Stimulated activated naive CD4-positive, alpha-beta T cell treated with Interleukin-2 at 50 U/mL for 16 hours (primary cell): ENCODE data around the gene HDGFL1.

Experiments used
- DNase-seq: peaks from one replicate; lab custom pipeline; 2025; lab: John Stamatoyannopoulos, UW

The HDGFL1 gene

DNA sequence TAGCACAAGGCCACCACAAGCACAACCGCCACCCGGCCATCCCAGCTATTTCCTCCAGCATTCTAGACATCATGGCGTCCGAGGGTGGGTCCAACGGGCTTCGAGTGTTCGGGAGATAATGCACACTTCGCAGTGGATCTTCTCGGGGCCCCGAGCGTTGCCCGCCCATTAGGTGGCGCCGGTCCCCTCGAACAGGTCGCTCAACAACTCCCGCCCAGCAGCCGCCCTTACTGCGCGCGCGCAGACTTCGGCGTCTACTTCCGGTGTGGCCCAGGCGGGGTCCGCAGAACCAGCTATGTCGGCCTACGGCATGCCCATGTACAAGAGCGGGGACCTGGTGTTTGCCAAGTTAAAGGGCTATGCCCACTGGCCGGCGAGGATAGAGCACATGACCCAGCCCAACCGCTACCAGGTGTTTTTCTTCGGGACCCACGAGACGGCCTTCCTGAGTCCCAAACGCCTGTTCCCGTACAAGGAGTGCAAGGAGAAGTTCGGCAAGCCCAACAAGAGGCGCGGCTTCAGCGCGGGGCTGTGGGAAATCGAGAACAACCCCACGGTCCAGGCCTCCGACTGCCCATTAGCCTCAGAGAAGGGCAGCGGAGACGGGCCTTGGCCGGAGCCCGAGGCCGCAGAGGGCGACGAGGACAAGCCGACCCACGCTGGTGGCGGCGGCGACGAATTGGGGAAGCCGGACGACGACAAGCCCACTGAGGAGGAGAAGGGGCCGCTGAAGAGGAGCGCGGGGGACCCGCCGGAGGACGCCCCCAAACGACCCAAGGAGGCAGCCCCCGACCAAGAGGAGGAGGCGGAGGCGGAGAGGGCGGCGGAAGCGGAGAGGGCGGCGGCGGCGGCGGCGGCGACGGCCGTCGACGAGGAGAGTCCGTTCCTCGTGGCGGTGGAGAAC, at the start of gene HDGFL1:
Gene HDGFL1, plus strand, starts transcription at position 286 of the 904 bp plus-strand sequence. Its CDS starts 10 bp downstream, at position 296.
- DNase-seq: no peak

DNA sequence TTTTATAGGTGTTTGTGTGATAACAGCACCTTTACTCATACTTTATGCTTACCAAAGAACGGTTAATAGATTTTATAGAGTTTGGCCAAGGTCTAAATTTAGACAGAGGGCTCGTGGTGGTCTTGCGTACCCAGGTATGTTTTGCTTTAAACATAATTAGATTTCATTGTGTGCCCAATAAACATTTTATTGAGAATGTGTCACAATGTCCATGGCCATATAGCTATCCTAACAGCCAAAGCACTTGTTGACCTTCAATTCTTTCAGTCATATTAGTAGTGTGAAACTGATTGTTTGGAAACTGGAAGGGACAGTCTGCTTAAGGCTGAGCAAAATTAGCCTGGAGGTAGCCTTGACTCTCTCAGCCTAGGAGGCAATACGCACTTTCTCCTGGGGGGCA, 48.3 kb upstream of the HDGFL1 start:
- no peak for DNase-seq

DNA sequence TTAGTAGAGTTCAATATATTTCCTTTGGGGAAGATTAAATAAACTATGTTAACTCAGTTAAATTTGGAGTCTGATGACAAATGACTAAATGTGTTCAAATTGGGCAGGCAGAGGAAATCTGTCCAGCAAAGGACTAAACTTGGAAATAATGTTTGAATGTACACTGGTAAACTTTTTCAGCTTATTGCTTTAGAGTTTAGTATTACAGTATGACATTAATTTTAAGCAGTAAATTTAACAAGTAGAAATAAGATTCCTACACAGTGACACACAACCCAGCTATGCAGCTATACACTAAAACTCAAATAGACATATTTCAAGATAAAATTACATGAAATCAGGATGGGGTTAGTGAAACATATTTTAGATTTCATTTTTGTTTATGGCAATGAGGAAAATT, 42.6 kb upstream of the HDGFL1 start:
- no peak for DNase-seq

DNA sequence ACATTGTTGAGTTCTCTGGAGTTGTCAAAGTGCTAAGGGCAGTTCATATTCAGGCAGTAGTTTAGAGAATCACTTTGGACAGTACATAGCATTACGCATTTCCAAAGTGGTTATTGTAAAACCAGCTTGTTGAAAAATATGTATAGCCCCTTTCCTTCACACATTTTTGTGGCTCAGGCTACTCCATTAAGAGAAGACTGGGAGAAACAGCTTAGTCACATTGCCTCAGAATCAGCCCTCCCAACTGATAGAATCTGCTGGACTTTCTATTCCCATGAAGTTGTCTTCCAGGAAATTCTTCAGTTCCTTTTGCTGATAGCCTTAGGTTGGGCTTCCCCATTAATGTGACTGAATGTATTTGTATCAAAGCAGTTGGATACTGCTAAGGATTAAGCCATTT, 39.5 kb upstream of the HDGFL1 start:
- DNase-seq: no peak

DNA sequence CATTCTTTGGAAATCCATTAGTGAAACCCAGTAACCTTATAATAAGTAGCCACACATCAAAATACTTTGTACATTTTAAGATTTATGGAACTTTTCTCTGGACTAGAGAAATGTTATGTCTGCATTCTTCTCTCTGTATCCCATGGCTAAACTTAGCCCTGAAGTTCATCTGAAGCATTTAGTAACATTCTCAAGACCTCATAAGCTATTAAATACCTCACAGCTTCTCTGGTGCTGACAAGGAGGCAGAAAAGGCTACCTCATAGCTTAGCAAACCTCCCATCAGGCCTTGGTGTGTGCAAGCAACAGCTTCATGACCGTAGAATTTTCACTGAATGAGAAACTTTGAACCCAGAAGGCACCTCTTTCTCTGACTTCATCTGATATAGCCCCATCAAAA, 38.9 kb upstream of the HDGFL1 start:
- DNase-seq: no peak

GRCh38 chr6:22536122-22536521, 33.2 kb upstream of the HDGFL1 start:
- DNase-seq: no peak

DNA sequence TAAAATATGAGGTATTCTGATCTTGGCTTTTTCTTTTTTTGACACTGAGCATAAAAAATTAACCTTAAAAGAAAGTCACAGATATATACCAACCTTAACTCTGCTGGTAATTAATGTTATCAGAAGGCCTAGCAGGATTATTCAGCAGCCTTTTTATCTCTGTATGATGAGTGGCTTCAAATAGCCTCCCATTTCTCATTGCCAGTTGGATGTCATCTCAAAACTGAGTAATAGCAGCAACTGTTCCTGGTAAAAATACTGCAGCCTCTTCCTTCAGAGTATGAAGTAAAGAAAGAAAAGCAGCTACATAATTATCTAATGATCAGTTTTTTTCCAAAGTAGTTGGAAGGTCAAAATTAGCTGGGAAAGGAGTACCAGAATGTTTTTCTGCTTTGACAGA, 24.9 kb upstream of the HDGFL1 start:
- DNase-seq: no peak

- DNase-seq: no peak
Measured at GRCh38 chr6:22545051-22545450, 24.3 kb upstream of the HDGFL1 start.

GRCh38 chr6:22546236-22546635, 23.1 kb upstream of the HDGFL1 start:
- no peak for DNase-seq

DNA sequence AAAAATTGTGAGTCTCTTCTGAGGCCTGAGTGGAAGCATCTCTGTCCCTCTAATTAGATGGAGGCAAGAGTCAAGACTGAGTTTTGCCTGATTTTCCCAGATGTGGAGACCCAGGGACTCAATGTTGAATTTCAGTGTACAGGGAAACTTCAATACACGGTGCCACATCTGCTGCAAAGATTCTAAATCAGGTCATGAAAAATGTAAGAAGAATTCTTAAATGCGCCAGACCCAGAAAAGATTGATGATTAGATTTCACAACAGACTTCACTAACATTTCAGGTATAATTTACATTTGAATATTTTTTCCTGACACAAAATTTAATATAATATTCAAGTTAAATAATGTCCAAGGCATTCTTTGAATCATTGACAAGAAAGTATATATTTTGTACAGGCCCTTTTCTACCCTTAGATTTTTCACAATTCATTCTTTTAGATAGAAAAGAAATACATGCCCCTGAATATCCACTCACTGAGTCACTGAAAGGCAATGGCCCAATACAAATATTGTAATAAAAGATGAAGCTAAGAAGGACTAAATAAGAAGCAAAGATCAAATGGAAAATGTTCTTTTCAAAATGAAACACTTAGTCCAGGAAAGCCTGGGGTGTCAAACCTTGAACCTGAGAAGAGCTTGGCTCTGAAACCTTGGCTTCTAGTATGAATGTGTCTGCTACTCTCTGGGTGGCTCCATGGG, 18.2 kb upstream of the HDGFL1 start:
- no peak for DNase-seq

- no peak for DNase-seq
Measured at GRCh38 chr6:22556266-22556665, 13.1 kb upstream of the HDGFL1 start.

DNA sequence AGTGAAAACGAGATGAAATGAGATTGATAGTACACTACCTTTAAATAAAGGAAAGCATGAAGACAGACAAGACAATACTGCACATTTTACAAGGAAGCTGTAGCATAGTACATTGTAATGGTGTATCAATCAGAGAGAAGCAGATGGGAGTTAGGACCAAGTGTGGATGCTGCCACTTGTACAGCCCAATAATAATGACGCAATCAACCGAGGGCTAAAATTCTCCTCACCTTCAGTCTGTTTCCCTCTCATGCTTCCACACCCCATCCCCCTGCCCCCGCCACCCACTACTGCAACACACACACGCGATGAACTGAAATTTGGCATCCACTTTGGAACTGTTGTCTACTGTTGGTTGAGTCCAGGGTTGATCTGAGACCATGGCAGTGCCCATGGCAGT, 12.4 kb upstream of the HDGFL1 start:
- no peak for DNase-seq

- no peak for DNase-seq
Measured at GRCh38 chr6:22558288-22558882, 11.0 kb upstream of the HDGFL1 start.

GRCh38 chr6:22568854-22569253, 512 bp upstream of the HDGFL1 start:
- DNase-seq: no peak

DNA sequence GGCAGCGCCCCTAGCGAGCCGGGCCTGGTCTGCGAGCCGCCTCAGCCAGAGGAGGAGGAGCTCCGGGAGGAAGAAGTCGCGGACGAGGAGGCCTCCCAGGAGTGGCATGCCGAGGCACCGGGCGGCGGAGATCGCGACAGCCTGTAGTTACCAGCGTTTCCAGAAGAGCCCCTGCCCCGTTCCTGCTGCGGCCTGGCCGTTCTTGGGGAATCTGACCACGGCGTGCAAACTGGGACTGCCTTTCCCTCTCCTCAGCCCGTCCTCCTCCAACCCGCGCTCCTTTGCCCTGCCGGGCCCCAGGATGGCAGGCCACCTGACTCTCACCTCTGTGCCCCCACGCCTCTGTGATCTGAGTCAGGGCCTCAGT, 802 bp downstream of the HDGFL1 start:
- no peak for DNase-seq

- DNase-seq: no peak
Measured at GRCh38 chr6:22575190-22575589, 5.8 kb downstream of the HDGFL1 start.

DNA sequence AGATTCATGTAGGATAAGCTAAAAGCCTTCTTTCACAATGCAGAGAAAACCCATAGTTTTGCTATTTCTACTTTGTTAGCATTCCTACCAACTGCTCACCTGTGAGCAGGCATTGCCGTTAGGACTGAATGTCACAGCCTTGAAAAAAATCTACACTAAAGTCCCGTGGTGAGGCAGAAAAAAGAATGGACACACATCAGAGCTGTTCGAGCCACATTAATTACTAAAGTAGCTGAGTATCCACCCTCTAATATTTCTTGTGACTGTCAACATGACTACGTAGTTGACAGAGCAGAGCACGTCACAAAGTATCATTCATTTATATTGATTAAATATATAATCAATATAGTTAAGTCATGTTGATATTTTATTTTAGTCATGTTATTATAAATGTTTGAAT, 10.1 kb downstream of the HDGFL1 start:
- no peak for DNase-seq

DNA sequence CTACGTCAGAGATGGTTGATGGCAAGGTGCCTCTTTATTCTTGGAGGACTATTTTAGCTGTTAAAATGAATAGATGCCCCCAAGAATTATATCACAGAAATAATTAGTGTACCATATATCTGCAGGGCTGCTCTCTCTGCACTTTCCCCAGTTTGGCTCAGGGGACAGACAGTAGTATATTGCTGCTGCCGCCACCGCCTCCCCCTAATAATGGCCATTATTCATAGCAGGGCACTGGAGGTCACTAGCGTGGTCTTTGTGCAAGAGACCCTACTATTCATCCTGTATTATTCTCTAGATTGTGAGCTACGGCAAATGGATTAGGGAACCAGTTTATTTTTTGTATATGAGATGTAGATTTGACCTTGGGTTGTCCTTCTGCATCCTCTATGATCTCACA, 11.0 kb downstream of the HDGFL1 start:
- DNase-seq: no peak

DNA sequence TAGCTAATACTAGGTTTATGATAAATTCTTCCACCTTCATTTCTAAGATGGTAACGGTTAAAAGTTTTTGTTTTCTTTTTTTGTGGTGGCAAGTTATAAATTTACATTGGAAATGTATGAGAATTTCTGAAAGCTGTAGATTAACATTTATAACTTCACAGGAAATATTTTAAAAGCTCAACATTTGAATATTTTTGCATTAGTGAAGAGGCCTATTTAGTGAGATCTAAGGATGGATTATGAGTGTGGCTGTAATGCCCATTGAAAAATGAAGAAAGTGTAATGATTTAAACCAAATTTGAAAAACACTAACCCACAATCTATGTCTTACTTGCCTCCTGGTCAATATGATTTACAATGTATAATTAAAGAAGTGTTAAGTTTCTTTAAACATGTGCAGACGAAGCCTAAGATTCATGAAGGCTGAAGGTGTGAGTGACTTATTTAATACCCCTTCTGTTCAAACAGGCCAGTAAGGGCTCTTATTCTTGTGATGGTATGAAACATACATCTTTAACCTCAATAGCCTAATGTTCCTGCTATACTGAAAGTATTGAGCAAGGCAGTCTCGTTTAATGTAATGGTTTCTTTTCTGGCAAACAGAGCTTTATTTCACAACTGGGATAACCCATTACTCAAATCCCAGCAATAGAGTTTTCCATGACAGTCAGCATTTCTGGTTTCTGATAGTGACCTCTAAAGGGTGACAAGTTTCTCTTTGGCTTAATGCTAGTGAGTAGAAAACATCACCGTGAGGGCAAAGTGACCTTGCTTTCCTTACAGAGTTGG, 13.2 kb downstream of the HDGFL1 start:
- DNase-seq: no peak

- no peak for DNase-seq
Measured at GRCh38 chr6:22583230-22583629, 13.9 kb downstream of the HDGFL1 start.

GRCh38 chr6:22583927-22584326, 14.6 kb downstream of the HDGFL1 start:
- DNase-seq: no peak

DNA sequence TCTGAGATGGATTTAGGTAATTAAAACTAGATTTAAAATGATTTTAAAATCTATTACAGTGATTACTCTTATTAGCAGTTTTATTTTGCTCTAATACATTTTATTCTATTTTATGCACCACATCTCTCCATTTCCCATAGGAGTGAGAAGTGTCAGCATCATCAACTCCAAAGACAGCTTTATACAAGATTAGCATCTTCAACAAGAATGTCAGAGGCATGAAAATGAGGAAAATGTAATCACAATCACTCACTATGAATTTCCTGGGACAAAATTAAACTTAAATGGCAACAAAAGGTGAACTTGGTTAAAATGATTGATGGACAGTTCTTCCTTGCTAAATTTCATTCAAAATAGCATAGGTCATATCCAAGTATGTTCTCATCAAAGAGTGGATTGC, 19.8 kb downstream of the HDGFL1 start:
- DNase-seq: no peak
